Osteoblast (primary cell): ENCODE measurements around the gene ENDOV. TPM values are rescaled to one million over a fixed set of nuclear protein-coding genes. Genes with fewer than 3 reads are reported as not detected.

Experiments
- DNase-seq: peaks from one replicate; pipeline ENCODE4 v3.0.0; 2011; ENCODE audit warnings: low spot score, mixed read lengths; ENCODE audit not compliant: insufficient read length; ENCODE audit errors: missing footprints
- H2AFZ ChIP-seq: 2 replicates; pipeline ENCODE4 v1.6.0; 2011; ENCODE audit warnings: mild to moderate bottlenecking, low read length
- H3K27ac ChIP-seq: 2 replicates; pipeline ENCODE4 v1.5.1; 2011; ENCODE audit warnings: mild to moderate bottlenecking, low read depth, low read length, moderate library complexity
- H3K27me3 ChIP-seq: 2 replicates; pipeline ENCODE4 v1.6.0; 2012; ENCODE audit warnings: mild to moderate bottlenecking, control low read depth, inconsistent platforms, low read length, moderate library complexity; ENCODE audit not compliant: insufficient read depth
- H3K36me3 ChIP-seq: 2 replicates; pipeline ENCODE4 v1.5.1; 2011; ENCODE audit warnings: mild to moderate bottlenecking, low read length, control low read depth, moderate library complexity; ENCODE audit not compliant: insufficient read depth
- H3K4me1 ChIP-seq: 2 replicates; pipeline ENCODE4 v1.5.1; 2011; ENCODE audit warnings: mild to moderate bottlenecking, low read length, control low read depth, moderate library complexity; ENCODE audit not compliant: insufficient read depth
- H3K4me2 ChIP-seq: 2 replicates; pipeline ENCODE4 v1.6.0; 2011; ENCODE audit warnings: mild to moderate bottlenecking, low read length; ENCODE audit not compliant: insufficient read depth
- H3K4me3 ChIP-seq: fragments of 200-600 bp; sonication (generic); 3 replicates; pipeline ENCODE4 v1.5.1; 2012; ENCODE audit warnings: mild to moderate bottlenecking, low read length, inconsistent platforms; ENCODE audit not compliant: insufficient read depth
- H3K79me2 ChIP-seq: 2 replicates; pipeline ENCODE4 v1.6.0; 2012; ENCODE audit warnings: mild to moderate bottlenecking, low read length, control low read depth, inconsistent platforms; ENCODE audit not compliant: insufficient read depth
- H3K9me3 ChIP-seq: 2 replicates; pipeline ENCODE4 v1.5.1; 2011; ENCODE audit warnings: low read depth, low read length, control low read depth
- H4K20me1 ChIP-seq: 2 replicates; pipeline ENCODE4 v1.6.0; 2012; ENCODE audit warnings: mild to moderate bottlenecking, low read length, control low read depth; ENCODE audit not compliant: insufficient read depth
- CTCF ChIP-seq: IDR thresholded peaks from 2 replicates; pipeline ENCODE4 v1.5.1; 2011; ENCODE audit warnings: mild to moderate bottlenecking, low read depth, low read length, moderate library complexity; ENCODE audit errors: extremely low read depth
- total RNA-seq: library from RNA; depleted of rRNA; stranded (reverse); fragments of >200 nt; gene quantifications from 2 replicates; pipeline ENCODE4 v1.2.3, GENCODE V29; 2012

The ENDOV gene
- total RNA-seq, 1 donor = 19.5 TPM

- Histone ChIP-seq H4K20me1 (no peaks in the 10 kb centered on the region), H3K36me3 (no peaks in the 10 kb centered on the region), H3K4me1 (no peaks in the 10 kb centered on the region), H3K79me2 (no peaks in the 10 kb centered on the region), H3K4me3 (peak overlapping the region; percentile 37), H3K27me3 (peaks cover 90% of the 10 kb centered on the region), H2AFZ (no peak overlapping the region), H3K27ac (no peak overlapping the region), H3K4me2 (peak overlapping the region; percentile 58), H3K9me3 (no peaks in the 10 kb centered on the region)
- DNase-seq = peak; percentile 95
- peak; percentile 24 for TF ChIP-seq CTCF
These were observed 59.4 kb downstream of the ENDOV start for GRCh38 chr17:80474231-80474960.

GRCh38 chr17:80474961-80475909 lies 60.3 kb downstream of the ENDOV start:
- peak overlapping the region; percentile 58 for H3K4me2 ChIP-seq

GRCh38 chr17:80475910-80476876 lies 61.2 kb downstream of the ENDOV start, which contains the start of gene NPTX1:
NPTX1 (minus strand) TSS chr17:80476607; CDS start chr17:80476446, 161 bp downstream.
- DNase-seq = peak; percentile 92
- H3K27me3 ChIP-seq = peaks cover 92% of the 10 kb centered on the region
- no peak for TF ChIP-seq CTCF
- H4K20me1 ChIP-seq = no peaks in the 10 kb centered on the region
- H3K9me3 ChIP-seq = no peaks in the 10 kb centered on the region
- no peaks in the 10 kb centered on the region for H3K79me2 ChIP-seq
- peak within 1 kb of the TSS; percentile 39 for H3K4me3 ChIP-seq
- no peak within 1 kb of the TSS for H3K27ac ChIP-seq
- H2AFZ ChIP-seq = no peak within 1 kb of the TSS
- H3K4me1 ChIP-seq = no peaks in the 10 kb centered on the region
- H3K4me2 ChIP-seq = peak within 1 kb of the TSS; percentile 63
- H3K36me3 ChIP-seq = no peaks in the 10 kb centered on the region

More at GRCh38 chr17:80474961-80475909, 60.3 kb downstream of the ENDOV start:
- peak overlapping the region; percentile 37 for H3K4me3 ChIP-seq
- no peak overlapping the region for H2AFZ ChIP-seq
- H3K27ac ChIP-seq = no peak overlapping the region
- no peaks in the 10 kb centered on the region for H3K4me1 ChIP-seq
- TF ChIP-seq CTCF = no peak
- H4K20me1 ChIP-seq = no peaks in the 10 kb centered on the region
- peaks cover 90% of the 10 kb centered on the region for H3K27me3 ChIP-seq
- no peaks in the 10 kb centered on the region for H3K9me3 ChIP-seq
- DNase-seq = peak; percentile 92
- no peaks in the 10 kb centered on the region for H3K36me3 ChIP-seq
- no peaks in the 10 kb centered on the region for H3K79me2 ChIP-seq
